GM23248 (cell line): ENCODE results near the gene HYCC2. TPM values are rescaled to one million over a fixed set of nuclear protein-coding genes. Genes with fewer than 3 reads are reported as not detected.

ENCODE experiments used
- DNase-seq: peaks from one replicate; pipeline ENCODE4 v3.0.0-alpha.2; 2015
- H2AFZ ChIP-seq: fragments of 200-600 bp; sonication (generic); 2 replicates; pipeline ENCODE4 v1.6.1; 2016; ENCODE audit warnings: antibody characterized with exemption
- H3F3A ChIP-seq: fragments of 200-600 bp; sonication (generic); 2 replicates; pipeline ENCODE4 v1.6.1; 2016; ENCODE audit warnings: mild to moderate bottlenecking, antibody characterized with exemption, mixed run types; ENCODE audit not compliant: insufficient read depth
- H3K27ac ChIP-seq: fragments of 200-600 bp; sonication (generic); 2 replicates; pipeline ENCODE4 v1.5.1; 2016; ENCODE audit warnings: mild to moderate bottlenecking
- H3K27me3 ChIP-seq: fragments of 200-600 bp; sonication (generic); replicated peaks from 2 replicates; pipeline ENCODE4 v1.6.1; 2016; ENCODE audit warnings: mild to moderate bottlenecking; ENCODE audit not compliant: insufficient read depth
- H3K36me3 ChIP-seq: fragments of 200-600 bp; sonication (generic); 2 replicates; pipeline ENCODE4 v1.6.1; 2016; ENCODE audit warnings: low read depth, mild to moderate bottlenecking
- H3K4me1 ChIP-seq: fragments of 200-600 bp; sonication (generic); 2 replicates; pipeline ENCODE4 v1.6.1; 2016; ENCODE audit warnings: mild to moderate bottlenecking; ENCODE audit not compliant: insufficient read depth
- H3K4me2 ChIP-seq: fragments of 200-600 bp; sonication (generic); one replicate; pipeline ENCODE4 v1.6.1; 2016; ENCODE audit warnings: mild to moderate bottlenecking; ENCODE audit not compliant: unreplicated experiment
- H3K4me3 ChIP-seq: fragments of 200-600 bp; sonication (generic); 2 replicates; pipeline ENCODE4 v1.5.1; 2016; ENCODE audit warnings: mild to moderate bottlenecking
- H3K79me2 ChIP-seq: fragments of 200-600 bp; sonication (generic); 2 replicates; pipeline ENCODE4 v1.6.1; 2016; ENCODE audit warnings: mild to moderate bottlenecking; ENCODE audit not compliant: insufficient read depth
- H3K9ac ChIP-seq: fragments of 200-600 bp; sonication (generic); 2 replicates; pipeline ENCODE4 v1.6.1; 2016; ENCODE audit warnings: mild to moderate bottlenecking
- H3K9me2 ChIP-seq: fragments of 200-600 bp; sonication (generic); 2 replicates; pipeline ENCODE4 v1.6.1; 2016; ENCODE audit warnings: mixed run types, mild to moderate bottlenecking, moderate library complexity; ENCODE audit not compliant: insufficient read depth
- H3K9me3 ChIP-seq: fragments of 200-600 bp; sonication (generic); one replicate; pipeline ENCODE4 v1.6.1; 2017; ENCODE audit warnings: low read depth
- H4K20me1 ChIP-seq: fragments of 200-600 bp; sonication (generic); 2 replicates; pipeline ENCODE4 v1.6.0; 2016; ENCODE audit not compliant: insufficient read depth
- EZH2 ChIP-seq: fragments of 200-600 bp; sonication (generic); IDR thresholded peaks from 2 replicates; pipeline ENCODE4 v1.6.1; 2018; ENCODE audit warnings: antibody characterized with exemption, mild to moderate bottlenecking; ENCODE audit not compliant: insufficient read depth, poor library complexity, severe bottlenecking
- EZH2phosphoT487 ChIP-seq: fragments of 200-600 bp; sonication (generic); IDR thresholded peaks from 2 replicates; pipeline ENCODE4 v1.6.1; 2018; ENCODE audit warnings: antibody characterized with exemption, moderate library complexity, mild to moderate bottlenecking, low read depth; ENCODE audit not compliant: insufficient read depth
- WGBS, 2 experiments: methylation state at CpG; one replicate each; pipeline ENCODE4 v1.1.6; 2015 to 2017; ENCODE audit warnings: low lambda C conversion rate in 2 of 2, low coverage in 1 of 2; ENCODE audit errors: missing lambda C conversion rate in 2 of 2; 5-methylcytosine and 5-hydroxymethylcytosine counted together
- in situ Hi-C: fragments of 300-500 bp; cut with MboI; formaldehyde crosslinking; loops from 2 replicates; pipeline ENCODE4 v1.15.0; 2020
- polyA plus RNA-seq: library from polyadenylated mRNA; unstranded; fragments of >200 nt; fragmentation: Nextera tagmentation; extraction: Ambion mirVana; gene quantifications from 2 replicates; pipeline ENCODE4 v1.2.1, GENCODE V29; 2016
- total RNA-seq: library from RNA; depleted of rRNA; stranded (reverse); fragments of >200 nt; shearing (Covaris generic); gene quantifications from 2 replicates; pipeline ENCODE4 v1.2.3, GENCODE V29; 2014

HYCC2 gene
- total and polyA plus RNA-seq, 2 experiments from 2014 or later: 5.7 to 7.0 TPM

DNA sequence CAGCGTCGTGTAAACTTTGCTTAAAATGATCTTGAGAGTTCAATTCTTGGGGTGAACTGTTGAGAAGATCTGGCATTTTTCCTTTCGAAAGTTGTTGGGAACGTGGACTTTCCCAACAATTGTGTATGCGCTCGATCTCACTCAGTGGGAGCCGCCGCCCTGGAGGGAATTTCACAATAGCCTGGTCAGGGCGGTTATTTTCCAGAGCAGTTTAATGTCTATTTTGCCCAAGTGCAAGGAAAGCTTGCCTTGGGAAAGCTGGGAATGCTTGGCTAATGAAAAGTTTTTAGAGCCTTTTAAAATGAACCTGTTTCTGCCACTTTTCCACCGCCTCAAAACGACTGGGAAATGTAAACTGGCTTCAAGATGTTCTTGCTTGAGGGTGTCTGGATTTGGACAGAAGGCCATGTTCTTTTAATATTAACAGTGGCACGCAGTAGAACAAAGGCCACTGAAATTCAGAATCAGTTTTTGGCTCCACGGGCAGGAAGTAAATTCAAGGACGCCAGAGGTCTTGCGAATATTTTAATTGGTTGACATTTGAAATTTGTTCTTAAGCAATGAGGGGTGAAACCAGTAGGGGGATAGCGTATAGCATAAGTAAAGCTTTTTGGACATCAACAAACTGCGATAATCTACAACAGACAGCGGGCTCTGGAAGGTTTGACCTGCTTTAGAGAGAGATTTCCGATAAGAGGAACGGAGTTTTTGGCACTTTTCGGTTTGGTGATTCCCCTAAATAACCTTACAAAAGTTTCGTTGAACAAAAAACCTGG lies 45.7 kb upstream of the HYCC2 start:
- Histone ChIP-seq H3K4me1 (peaks cover 36% of the 10 kb centered on the region), H3K27me3 (no peaks in the 10 kb centered on the region), H3K9me2 (no peaks in the 10 kb centered on the region), H3F3A (peaks cover 28% of the 10 kb centered on the region), H3K9me3 (no peaks in the 10 kb centered on the region), H4K20me1 (no peaks in the 10 kb centered on the region), H3K9ac (peak overlapping the region; percentile 97), H3K4me2 (peak overlapping the region; percentile 82), H3K36me3 (no peaks in the 10 kb centered on the region), H2AFZ (peak overlapping the region; percentile 60), H3K4me3 (peak overlapping the region; percentile 77), H3K27ac (peak overlapping the region; percentile 98), H3K79me2 (peaks cover 61% of the 10 kb centered on the region)
- TF ChIP-seq EZH2 (no peak), EZH2phosphoT487 (no peak)
- in situ Hi-C loops: no loop called here
- WGBS, 2 experiments: 0 to 1% methylated on average over 22 of the region's 22 CpGs
- peak; percentile 90 for DNase-seq

DNA sequence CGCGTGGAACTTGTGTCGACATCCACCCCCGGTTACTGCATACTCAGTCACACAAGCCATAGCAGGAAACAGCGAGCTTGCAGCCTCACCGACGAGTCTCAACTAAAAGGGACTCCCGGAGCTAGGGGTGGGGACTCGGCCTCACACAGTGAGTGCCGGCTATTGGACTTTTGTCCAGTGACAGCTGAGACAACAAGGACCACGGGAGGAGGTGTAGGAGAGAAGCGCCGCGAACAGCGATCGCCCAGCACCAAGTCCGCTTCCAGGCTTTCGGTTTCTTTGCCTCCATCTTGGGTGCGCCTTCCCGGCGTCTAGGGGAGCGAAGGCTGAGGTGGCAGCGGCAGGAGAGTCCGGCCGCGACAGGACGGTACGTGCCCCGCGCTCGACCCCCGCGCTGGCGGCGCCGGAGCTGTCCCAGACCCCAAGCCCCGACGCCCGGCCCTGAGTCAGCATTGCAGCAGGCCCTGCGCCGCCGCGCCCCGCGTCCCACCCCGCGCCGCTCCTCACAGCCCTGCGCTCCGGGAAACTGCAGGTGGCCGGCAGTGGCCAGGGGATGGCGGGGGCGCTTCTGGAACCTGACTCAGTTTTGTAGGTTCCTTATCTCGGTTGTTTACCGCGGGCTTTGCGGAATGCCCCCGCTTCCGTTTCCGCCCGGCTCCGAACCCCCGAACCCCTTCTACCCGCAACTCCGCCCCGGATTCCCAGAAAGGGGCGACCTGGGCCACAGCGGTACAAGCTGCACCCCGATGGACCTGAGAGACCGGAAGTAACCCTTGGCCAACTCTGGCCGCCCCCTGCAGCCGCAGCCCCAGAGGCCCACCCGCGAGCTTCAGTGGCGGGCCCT lies 44.9 kb upstream of the HYCC2 start, which contains the start of gene CFLAR:
Gene CFLAR (plus strand): TSS at position 50 of the 844 bp plus-strand sequence. CDS start 13,702 bp downstream, outside the sequence.
- Histone ChIP-seq H3K36me3 (no peaks in the 10 kb centered on the region), H3F3A (peaks cover 21% of the 10 kb centered on the region), H3K4me2 (peak within 1 kb of the TSS; percentile 82), H3K4me3 (peak within 1 kb of the TSS; percentile 77), H3K9me2 (no peaks in the 10 kb centered on the region), H3K4me1 (peaks cover 32% of the 10 kb centered on the region), H3K27me3 (no peaks in the 10 kb centered on the region), H2AFZ (peak within 1 kb of the TSS; percentile 60), H3K27ac (peak within 1 kb of the TSS; percentile 98), H3K9me3 (no peaks in the 10 kb centered on the region), H4K20me1 (no peaks in the 10 kb centered on the region), H3K9ac (peak within 1 kb of the TSS; percentile 97), H3K79me2 (peaks cover 52% of the 10 kb centered on the region)
- WGBS, 2 experiments: 1% methylated on average over 57 to 61 of the region's 75 CpGs
- DNase-seq: peak; percentile 87
- in situ Hi-C loops: no loop called here
- TF ChIP-seq EZH2: no peak
- no peak for TF ChIP-seq EZH2phosphoT487

DNA sequence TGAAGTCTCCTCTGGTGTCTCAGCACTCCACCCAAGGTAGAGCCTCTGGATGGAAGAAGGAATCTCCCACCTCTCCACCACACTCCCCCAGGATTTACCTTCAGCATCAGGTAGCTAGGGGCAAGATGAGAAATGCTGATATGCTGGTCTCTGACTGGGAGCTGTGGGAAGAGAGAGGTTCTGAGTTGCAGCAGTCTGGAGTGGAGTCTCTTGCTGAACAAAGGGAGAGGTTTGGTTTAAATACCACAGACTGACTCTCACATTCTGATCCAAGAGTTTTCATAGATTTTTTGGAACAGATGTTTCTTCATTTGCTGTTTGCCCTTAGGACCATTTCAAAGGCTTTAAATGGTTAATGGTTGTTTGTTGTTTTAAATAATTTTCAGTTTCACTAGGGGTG lies 43.4 kb upstream of the HYCC2 start:
- H3K79me2 ChIP-seq: peaks cover 38% of the 10 kb centered on the region
- no peaks in the 10 kb centered on the region for H4K20me1 ChIP-seq
- no peaks in the 10 kb centered on the region for H3K27me3 ChIP-seq
- H3K4me3 ChIP-seq: peak overlapping the region; percentile 77
- H3F3A ChIP-seq: peaks cover 21% of the 10 kb centered on the region
- TF ChIP-seq EZH2 (no peak), EZH2phosphoT487 (no peak)
- in situ Hi-C loops: no loop called here
- no peak overlapping the region for H2AFZ ChIP-seq
- H3K9ac ChIP-seq: peak overlapping the region; percentile 97
- H3K9me2 ChIP-seq: no peaks in the 10 kb centered on the region
- H3K9me3 ChIP-seq: no peaks in the 10 kb centered on the region
- H3K36me3 ChIP-seq: no peaks in the 10 kb centered on the region
- peaks cover 23% of the 10 kb centered on the region for H3K4me1 ChIP-seq
- peak overlapping the region; percentile 98 for H3K27ac ChIP-seq
- H3K4me2 ChIP-seq: peak overlapping the region; percentile 33
- DNase-seq: peak; percentile 34

DNA sequence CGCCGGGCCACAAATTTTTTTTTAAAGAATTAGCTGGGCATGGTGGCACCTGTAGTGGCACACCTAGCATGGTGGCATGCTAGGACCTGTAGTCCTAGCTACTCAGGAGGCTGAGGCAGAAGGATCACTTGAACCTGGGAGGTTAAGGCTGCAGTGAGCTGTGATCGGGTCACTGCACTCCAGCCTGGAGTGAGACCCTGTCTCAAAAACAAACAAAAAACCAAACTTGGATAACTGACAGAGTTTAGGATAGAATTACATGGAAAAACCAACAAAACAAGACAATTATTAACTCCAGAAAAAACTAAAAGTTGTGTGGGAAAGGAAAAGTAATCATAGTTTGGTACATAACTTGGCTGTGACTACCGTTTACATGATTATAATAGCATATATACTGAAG lies 42.9 kb upstream of the HYCC2 start:
- H3K36me3 ChIP-seq: no peaks in the 10 kb centered on the region
- no peak overlapping the region for H3K27ac ChIP-seq
- H3K79me2 ChIP-seq: peaks cover 33% of the 10 kb centered on the region
- WGBS, 2 experiments: 70 to 71% methylated on average over 4 of the region's 4 CpGs
- no peaks in the 10 kb centered on the region for H3K27me3 ChIP-seq
- DNase-seq: no peak
- no peaks in the 10 kb centered on the region for H3K9me3 ChIP-seq
- H3K9ac ChIP-seq: peak overlapping the region; percentile 97; the same call in 1 of the 2 replicates
- H4K20me1 ChIP-seq: no peaks in the 10 kb centered on the region
- TF ChIP-seq EZH2phosphoT487: no peak
- no peak for TF ChIP-seq EZH2
- no peaks in the 10 kb centered on the region for H3K9me2 ChIP-seq
- no peak overlapping the region for H2AFZ ChIP-seq
- peaks cover 18% of the 10 kb centered on the region for H3K4me1 ChIP-seq
- H3F3A ChIP-seq: peaks cover 18% of the 10 kb centered on the region
- H3K4me2 ChIP-seq: peak overlapping the region; percentile 33
- in situ Hi-C loops: no loop called here
- H3K4me3 ChIP-seq: peak overlapping the region; percentile 77
